NB4 (cell line): ENCODE measurements around the gene SCN1B.

ENCODE experiments used
- DNase-seq: peaks from one replicate; pipeline ENCODE4 v3.0.0; 2010; ENCODE audit warnings: low read depth
- H3K4me3 ChIP-seq: one replicate; pipeline ENCODE4 v1.5.1; 2011; ENCODE audit warnings: mild to moderate bottlenecking, low read depth, low read length, moderate library complexity
- CTCF ChIP-seq: IDR thresholded peaks from one replicate; pipeline ENCODE4 v1.5.1; 2012; ENCODE audit warnings: low read depth, low read length
- MAX ChIP-seq: IDR thresholded peaks from 2 replicates; pipeline ENCODE4 v1.6.1; 2011; ENCODE audit warnings: low read depth, low read length
- MYC ChIP-seq: IDR thresholded peaks from 2 replicates; pipeline ENCODE4 v1.6.1; 2011; ENCODE audit warnings: low read depth, low read length
- POLR2A ChIP-seq: IDR thresholded peaks from 2 replicates; pipeline ENCODE4 v1.6.1; 2011; ENCODE audit warnings: mild to moderate bottlenecking; ENCODE audit not compliant: insufficient read length; ENCODE audit errors: extremely low read depth

The SCN1B gene

DNA sequence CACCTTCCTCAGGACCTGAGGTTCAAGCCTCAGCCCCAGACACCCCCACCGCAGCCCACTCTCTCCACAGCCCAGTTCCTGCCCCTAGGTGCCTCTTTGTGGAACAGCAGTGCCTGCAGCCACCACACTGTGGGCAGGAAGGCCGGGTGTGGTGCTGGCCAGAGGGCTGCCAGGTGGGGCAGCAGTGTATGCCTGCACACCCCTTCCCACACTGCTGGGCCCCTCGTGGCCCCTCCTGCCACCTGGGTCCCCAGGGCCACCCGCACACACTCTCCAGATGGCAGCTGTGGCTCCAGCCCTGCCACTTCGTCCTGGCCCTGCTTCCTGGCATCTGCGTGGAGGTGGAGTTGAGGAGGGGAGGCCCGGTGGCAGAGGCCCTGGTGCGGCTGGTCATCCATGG lies 46.4 kb downstream of the SCN1B start:
- no peak for DNase-seq
- H3K4me3 ChIP-seq, result no peak overlapping the region
- no peak for TF ChIP-seq POLR2A
- no peak for TF ChIP-seq MYC
- no peak for TF ChIP-seq CTCF
- TF ChIP-seq MAX, result no peak

GRCh38 chr19:35077411-35078223 lies 47.3 kb downstream of the SCN1B start:
- H3K4me3 ChIP-seq, result no peak overlapping the region
- TF ChIP-seq CTCF (no peak), MYC (no peak), POLR2A (no peak), MAX (no peak)
- DNase-seq, result no peak

DNA sequence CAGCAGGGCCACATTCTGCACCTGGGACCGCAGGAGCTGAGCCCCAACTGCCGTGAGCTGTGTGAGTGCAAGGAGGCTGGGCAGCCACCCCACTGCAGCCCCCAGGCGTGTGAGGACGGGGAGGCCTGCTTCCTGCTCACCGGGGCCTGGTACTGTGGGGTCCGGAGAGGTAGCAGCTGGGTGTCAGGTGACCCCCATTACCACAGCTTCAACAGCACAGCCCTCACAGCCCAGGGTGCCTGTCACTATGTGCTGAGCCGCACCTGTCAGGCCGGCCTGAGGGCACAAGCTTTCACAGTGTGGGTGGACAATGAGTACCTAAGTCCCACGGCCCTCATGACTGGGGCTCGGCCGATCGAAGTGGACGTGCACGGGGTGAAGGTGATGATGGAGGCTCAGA lies 49.6 kb downstream of the SCN1B start:
- TF ChIP-seq CTCF, result no peak
- no peak overlapping the region for H3K4me3 ChIP-seq
- no peak for DNase-seq

GRCh38 chr19:35080613-35081170 lies 50.4 kb downstream of the SCN1B start:
- no peak overlapping the region for H3K4me3 ChIP-seq
- TF ChIP-seq CTCF, result no peak
- no peak for DNase-seq

DNA sequence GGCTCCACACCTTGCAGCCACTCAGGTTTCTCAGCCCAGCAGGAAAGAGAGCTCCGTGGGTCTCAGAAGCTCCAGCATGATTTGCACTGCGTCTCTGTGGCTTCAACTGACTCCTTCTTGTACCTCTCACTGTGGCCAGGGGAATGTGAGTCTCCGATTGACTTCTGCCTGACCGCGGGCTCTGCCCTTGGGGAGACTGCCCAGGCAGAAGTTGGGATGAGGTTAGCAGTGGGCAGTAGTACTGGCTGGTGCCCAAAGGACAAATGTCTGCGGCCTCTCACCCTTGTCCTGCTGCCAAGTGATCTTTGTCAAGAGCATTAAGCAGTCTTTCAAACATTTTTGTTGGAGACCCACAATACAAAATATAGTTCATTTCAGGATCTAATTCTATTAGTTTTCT lies 50.9 kb downstream of the SCN1B start:
- no peak for TF ChIP-seq MAX
- no peak for TF ChIP-seq MYC
- no peak for TF ChIP-seq CTCF
- no peak for TF ChIP-seq POLR2A
- no peak for DNase-seq
- H3K4me3 ChIP-seq, result no peak overlapping the region
